GM12864 (cell line): ENCODE data around the gene PVALEF.

Source experiments
- DNase-seq: peaks from one replicate; pipeline ENCODE4 v3.0.0-alpha.2; 2011; ENCODE audit warnings: low read depth
- H3K4me3 ChIP-seq: 2 replicates; pipeline ENCODE4 v1.5.1; 2011; ENCODE audit warnings: mild to moderate bottlenecking, low read depth, low read length, control low read depth
- TF ChIP-seq, protein P1 (sequence below): IDR thresholded peaks from 2 replicates; pipeline ENCODE4 v1.5.1; 2011; ENCODE audit warnings: low read depth, mild to moderate bottlenecking, moderate library complexity, low read length, control low read depth, inconsistent platforms; ENCODE audit errors: missing control alignments

The PVALEF gene

GRCh38 chr17:81138500-81138899 is 26.8 kb upstream of the PVALEF start:
- TF ChIP-seq, protein P1, sequence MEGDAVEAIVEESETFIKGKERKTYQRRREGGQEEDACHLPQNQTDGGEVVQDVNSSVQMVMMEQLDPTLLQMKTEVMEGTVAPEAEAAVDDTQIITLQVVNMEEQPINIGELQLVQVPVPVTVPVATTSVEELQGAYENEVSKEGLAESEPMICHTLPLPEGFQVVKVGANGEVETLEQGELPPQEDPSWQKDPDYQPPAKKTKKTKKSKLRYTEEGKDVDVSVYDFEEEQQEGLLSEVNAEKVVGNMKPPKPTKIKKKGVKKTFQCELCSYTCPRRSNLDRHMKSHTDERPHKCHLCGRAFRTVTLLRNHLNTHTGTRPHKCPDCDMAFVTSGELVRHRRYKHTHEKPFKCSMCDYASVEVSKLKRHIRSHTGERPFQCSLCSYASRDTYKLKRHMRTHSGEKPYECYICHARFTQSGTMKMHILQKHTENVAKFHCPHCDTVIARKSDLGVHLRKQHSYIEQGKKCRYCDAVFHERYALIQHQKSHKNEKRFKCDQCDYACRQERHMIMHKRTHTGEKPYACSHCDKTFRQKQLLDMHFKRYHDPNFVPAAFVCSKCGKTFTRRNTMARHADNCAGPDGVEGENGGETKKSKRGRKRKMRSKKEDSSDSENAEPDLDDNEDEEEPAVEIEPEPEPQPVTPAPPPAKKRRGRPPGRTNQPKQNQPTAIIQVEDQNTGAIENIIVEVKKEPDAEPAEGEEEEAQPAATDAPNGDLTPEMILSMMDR, result no peak
- no peak for DNase-seq
- no peak overlapping the region for H3K4me3 ChIP-seq

DNA sequence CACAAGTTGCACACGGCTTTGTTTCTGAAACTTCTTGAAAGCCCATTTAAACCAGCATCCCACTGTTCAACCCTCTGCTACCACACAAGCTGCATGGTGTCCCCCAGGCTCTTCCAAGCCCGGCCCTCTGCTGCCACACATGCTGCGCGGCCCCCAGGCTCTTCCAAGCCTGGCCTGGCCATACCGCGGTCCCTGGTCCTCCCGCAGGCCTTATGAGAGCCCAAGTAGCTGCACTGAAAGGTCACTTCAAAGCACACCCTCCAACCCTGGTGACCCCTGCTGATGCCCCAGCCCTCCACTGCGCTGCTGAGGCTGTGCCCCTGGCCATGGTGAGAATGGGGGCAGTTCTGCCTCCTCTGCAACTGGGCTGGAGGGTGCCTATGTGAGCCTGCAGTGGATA is 25.9 kb upstream of the PVALEF start:
- no peak for DNase-seq
- H3K4me3 ChIP-seq, result no peak overlapping the region
- TF ChIP-seq, protein P1, result no peak

DNA sequence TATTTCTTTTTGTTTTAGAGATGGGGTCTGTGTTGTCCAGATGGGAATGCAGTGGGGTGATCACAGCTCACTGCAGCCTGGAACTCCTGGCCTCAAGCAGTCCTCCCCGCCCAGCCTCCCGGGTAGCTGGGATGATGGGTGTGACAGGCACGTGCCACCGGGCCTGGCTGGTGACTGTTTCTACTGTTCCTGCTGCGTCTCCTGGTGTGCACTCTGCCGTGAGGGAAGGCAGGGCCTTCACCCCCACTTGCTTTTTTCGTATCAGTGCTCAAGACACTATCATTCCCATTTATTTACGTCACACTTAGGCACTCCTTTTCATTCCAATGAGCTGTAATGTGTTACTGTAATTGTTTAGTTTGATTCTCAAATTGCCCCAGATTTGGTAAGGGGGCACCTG is 25.3 kb upstream of the PVALEF start:
- no peak overlapping the region for H3K4me3 ChIP-seq
- no peak for DNase-seq
- TF ChIP-seq, protein P1, result no peak

- DNase-seq, result no peak
- H3K4me3 ChIP-seq, result no peak overlapping the region
- TF ChIP-seq, protein P1, result no peak
Measured at GRCh38 chr17:81140695-81141094, 24.6 kb upstream of the PVALEF start.

DNA sequence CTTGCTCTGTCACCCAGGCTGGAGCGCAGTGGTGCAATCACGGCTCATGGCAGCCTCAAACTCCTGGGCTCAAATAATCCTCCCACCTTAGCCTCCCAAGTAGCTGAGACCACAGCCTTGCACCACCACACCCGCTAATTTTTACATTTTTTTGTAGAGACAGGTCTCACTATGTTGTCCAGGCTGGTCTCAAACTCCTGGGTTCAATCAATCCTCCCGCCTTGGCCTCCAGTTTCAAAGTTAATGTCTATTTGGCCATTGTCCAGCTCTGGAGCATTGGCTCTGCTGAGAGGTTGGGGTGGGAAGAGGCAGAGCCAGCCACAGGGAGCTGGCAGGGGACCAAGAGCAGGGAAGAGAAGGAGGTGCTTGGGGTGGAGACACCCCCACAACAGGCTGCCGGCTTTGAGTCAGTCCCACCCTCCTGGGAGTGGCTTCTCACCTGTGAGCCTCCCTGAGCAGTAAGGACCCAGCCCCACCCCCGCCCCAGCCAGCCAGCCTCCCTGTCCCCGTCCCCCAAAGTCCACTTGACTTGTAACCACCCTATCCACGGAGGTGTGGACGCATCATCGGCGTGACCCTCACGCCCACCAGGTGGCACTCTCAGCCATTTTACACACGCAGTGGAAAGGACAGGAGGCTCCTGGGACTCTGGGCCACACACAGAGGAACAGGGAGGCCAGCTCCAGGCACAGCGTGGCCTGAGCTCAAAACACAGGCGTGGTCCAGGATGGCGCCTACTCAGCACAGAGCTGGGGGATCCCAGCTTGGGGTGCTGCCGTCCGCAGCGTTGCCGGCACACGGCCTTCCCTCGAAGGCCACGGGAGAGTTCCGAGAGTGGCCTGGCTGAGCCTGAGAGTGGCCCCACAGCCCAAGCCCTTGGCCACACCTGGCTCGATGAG is 22.8 kb upstream of the PVALEF start:
- DNase-seq, result peak; percentile 19
- TF ChIP-seq, protein P1, result peak; percentile 70
- no peak overlapping the region for H3K4me3 ChIP-seq

GRCh38 chr17:81143200-81143527 is 22.1 kb upstream of the PVALEF start:
- no peak for DNase-seq
- TF ChIP-seq, protein P1, result no peak
- H3K4me3 ChIP-seq, result no peak overlapping the region
